ENCODE results near the gene LRP10.

DNA sequence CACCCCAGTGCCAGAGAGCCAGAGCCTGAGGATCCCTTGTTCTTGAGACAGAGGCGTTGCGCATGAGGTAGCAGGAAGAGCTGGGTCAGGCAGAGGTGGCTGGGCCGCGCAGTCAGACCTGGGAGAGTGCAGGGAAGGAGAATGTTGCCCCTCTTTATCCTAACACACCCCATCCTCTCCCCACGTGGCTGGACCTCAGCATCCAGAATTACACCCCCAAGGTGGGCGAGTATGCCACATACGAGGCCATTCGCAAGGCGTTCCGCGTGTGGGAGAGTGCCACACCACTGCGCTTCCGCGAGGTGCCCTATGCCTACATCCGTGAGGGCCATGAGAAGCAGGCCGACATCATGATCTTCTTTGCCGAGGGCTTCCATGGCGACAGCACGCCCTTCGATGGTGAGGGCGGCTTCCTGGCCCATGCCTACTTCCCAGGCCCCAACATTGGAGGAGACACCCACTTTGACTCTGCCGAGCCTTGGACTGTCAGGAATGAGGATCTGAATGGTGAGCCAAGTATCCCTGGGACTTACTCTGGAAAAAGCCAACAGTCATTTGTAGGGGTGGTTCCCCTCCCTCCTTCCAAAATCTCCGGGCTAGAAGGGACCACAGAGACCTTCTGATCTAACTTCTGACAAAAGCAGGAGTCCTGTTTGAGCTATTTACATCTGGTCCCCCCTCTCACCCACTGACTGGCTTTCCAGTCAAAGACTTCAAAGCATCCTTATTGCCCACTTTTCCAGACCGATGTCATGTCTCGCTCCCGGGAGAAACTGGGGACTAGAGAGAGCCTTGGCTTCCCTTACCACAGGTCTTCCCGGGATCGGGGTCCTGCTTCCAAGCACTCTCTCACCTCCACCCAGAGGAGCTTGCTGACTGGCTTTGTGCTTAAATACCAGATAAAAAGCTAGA is 29.1 kb upstream of the LRP10 start:
- TF ChIP-seq POLR2AphosphoS5 (IDR thresholded peaks at IDR 0.05; ENCODE audit: low read depth, low read length) (no peak), TCF7L2 (IDR thresholded peaks at IDR 0.05; ENCODE audit: low read depth, low read length) (no peak)
- TF ChIP-seq, protein P1, sequence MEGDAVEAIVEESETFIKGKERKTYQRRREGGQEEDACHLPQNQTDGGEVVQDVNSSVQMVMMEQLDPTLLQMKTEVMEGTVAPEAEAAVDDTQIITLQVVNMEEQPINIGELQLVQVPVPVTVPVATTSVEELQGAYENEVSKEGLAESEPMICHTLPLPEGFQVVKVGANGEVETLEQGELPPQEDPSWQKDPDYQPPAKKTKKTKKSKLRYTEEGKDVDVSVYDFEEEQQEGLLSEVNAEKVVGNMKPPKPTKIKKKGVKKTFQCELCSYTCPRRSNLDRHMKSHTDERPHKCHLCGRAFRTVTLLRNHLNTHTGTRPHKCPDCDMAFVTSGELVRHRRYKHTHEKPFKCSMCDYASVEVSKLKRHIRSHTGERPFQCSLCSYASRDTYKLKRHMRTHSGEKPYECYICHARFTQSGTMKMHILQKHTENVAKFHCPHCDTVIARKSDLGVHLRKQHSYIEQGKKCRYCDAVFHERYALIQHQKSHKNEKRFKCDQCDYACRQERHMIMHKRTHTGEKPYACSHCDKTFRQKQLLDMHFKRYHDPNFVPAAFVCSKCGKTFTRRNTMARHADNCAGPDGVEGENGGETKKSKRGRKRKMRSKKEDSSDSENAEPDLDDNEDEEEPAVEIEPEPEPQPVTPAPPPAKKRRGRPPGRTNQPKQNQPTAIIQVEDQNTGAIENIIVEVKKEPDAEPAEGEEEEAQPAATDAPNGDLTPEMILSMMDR (IDR thresholded peaks at IDR 0.05), result no peak

Measured in Panc1 (cell line).